H1 (cell line): ENCODE data around the gene PGPEP1. TPM values are rescaled to one million over a fixed set of nuclear protein-coding genes. Genes with fewer than 3 reads are reported as not detected.

Experiments
- CTCF ChIA-PET: fragments of 300-600 bp; sonication (Branson Sonifier 250); formaldehyde crosslinking; loops from one replicate; lab custom pipeline; 2021; ENCODE audit not compliant: partially characterized antibody; lab: Charles Lee
- POLR2A ChIA-PET: fragments of 300-600 bp; sonication (Branson Sonifier 250); formaldehyde crosslinking; loops from one replicate; lab custom pipeline; 2021; ENCODE audit warnings: inconsistent platforms; ENCODE audit not compliant: partially characterized antibody; lab: Charles Lee
- DNase-seq, 2 experiments: peaks; one replicate each; pipeline versions ENCODE4 v3.0.0 to v3.0.0-alpha.2; 2010 to 2022; ENCODE audit warnings: low spot score in 2 of 2, low read depth in 1 of 2, mixed read lengths in 1 of 2
- FAIRE-seq: peaks from 2 replicates; lab custom pipeline; 2011; peaks lifted over from hg19 to GRCh38; lab: Jason Lieb, UNC
- H2AFZ ChIP-seq: 2 replicates; pipeline ENCODE4 v1.8.1; 2012; ENCODE audit warnings: low read length, inconsistent platforms
- H2AK5ac ChIP-seq: 2 replicates; pipeline ENCODE4 v1.6.1; 2013; ENCODE audit warnings: low read depth, low read length
- H2BK120ac ChIP-seq: replicated peaks from 2 replicates; pipeline ENCODE3; 2013; ENCODE audit warnings: low read depth, low read length, inconsistent platforms
- H2BK12ac ChIP-seq: 2 replicates; pipeline ENCODE4 v1.6.1; 2013; ENCODE audit warnings: low read depth, low read length
- H2BK15ac ChIP-seq: 2 replicates; pipeline ENCODE4 v1.6.1; 2013; ENCODE audit warnings: low read length
- H2BK20ac ChIP-seq: 2 replicates; pipeline ENCODE4 v1.6.1; 2013; ENCODE audit warnings: low read length
- H2BK5ac ChIP-seq: 2 replicates; pipeline ENCODE4 v1.6.1; 2013; ENCODE audit warnings: low read depth, low read length
- H3K14ac ChIP-seq: 2 replicates; pipeline ENCODE4 v1.6.1; 2013; ENCODE audit warnings: inconsistent platforms; ENCODE audit not compliant: insufficient read length
- H3K18ac ChIP-seq: 2 replicates; pipeline ENCODE4 v1.6.1; 2013; ENCODE audit warnings: low read length; ENCODE audit errors: extremely low read depth
- H3K23ac ChIP-seq: 2 replicates; pipeline ENCODE4 v1.6.1; 2013; ENCODE audit warnings: inconsistent platforms; ENCODE audit not compliant: insufficient read length
- H3K23me2 ChIP-seq: 2 replicates; pipeline ENCODE4 v1.6.1; 2013; ENCODE audit warnings: low read depth, low read length
- H3K27ac ChIP-seq: 2 replicates; pipeline ENCODE4 v1.6.1; 2011; ENCODE audit warnings: low read depth, low read length, inconsistent platforms
- H3K27me3 ChIP-seq, 4 experiments: replicated peaks in 1 of 4; 1 replicate in 1 of 4; 2 replicates in 3 of 4; pipeline versions ENCODE4 v1.6.1 to v1.8.1; 2011 to 2013; ENCODE audit warnings: low read length in 3 of 4, mild to moderate bottlenecking in 3 of 4, inconsistent platforms in 2 of 4, mixed read lengths in 2 of 4, moderate library complexity in 1 of 4; ENCODE audit not compliant: control insufficient read depth in 3 of 4, insufficient read depth in 3 of 4; ENCODE audit errors: extremely low read depth in 1 of 4
- H3K36me3 ChIP-seq, 4 experiments: 2 replicates each; pipeline versions ENCODE4 v1.6.1 to v1.8.1; 2011 to 2013; ENCODE audit warnings: mild to moderate bottlenecking in 4 of 4, low read length in 3 of 4, moderate library complexity in 2 of 4, control low read depth in 1 of 4, inconsistent platforms in 1 of 4; ENCODE audit not compliant: insufficient read depth in 4 of 4, control insufficient read depth in 2 of 4
- H3K4ac ChIP-seq: replicated peaks from 2 replicates; pipeline ENCODE3; 2013; ENCODE audit warnings: low read length, low read depth, mixed read lengths, inconsistent platforms; ENCODE audit not compliant: insufficient read length
- H3K4me1 ChIP-seq, 4 experiments: replicated peaks in 1 of 4; 1 replicate in 1 of 4; 2 replicates in 3 of 4; pipeline versions ENCODE4 v1.6.1 to v1.8.1; 2011 to 2013; ENCODE audit warnings: low read length in 3 of 4, inconsistent platforms in 2 of 4, mixed read lengths in 1 of 4; ENCODE audit not compliant: insufficient read depth in 4 of 4, control insufficient read depth in 3 of 4
- H3K4me2 ChIP-seq, 2 experiments: 2 replicates each; pipeline versions ENCODE4 v1.6.1 to v1.8.1; 2011 to 2013; ENCODE audit warnings: low read depth in 2 of 2, low read length in 2 of 2, control low read depth in 1 of 2, inconsistent platforms in 1 of 2, mild to moderate bottlenecking in 1 of 2; ENCODE audit not compliant: insufficient read depth in 1 of 2
- H3K4me3 ChIP-seq, 4 experiments: fragments of 200-600, 300-600 bp in 1 of 4; sonication (generic), shearing (Covaris generic), sonication (Bioruptor Twin) in 1 of 4; 2 replicates each; pipeline versions ENCODE4 v1.5.1 to v1.8.1; 2011 to 2016; ENCODE audit warnings: low read length in 4 of 4, low read depth in 3 of 4, control low read depth in 2 of 4, inconsistent platforms in 2 of 4, mild to moderate bottlenecking in 2 of 4, mixed read lengths in 1 of 4, moderate library complexity in 1 of 4; ENCODE audit not compliant: insufficient read depth in 2 of 4; ENCODE audit errors: extremely low read depth in 1 of 4
- H3K56ac ChIP-seq: replicated peaks from 2 replicates; pipeline ENCODE3; 2013; ENCODE audit warnings: low read depth, mild to moderate bottlenecking, mixed read lengths, low read length, inconsistent platforms; ENCODE audit not compliant: insufficient read length
- H3K79me1 ChIP-seq: 2 replicates; pipeline ENCODE4 v1.6.1; 2013; ENCODE audit warnings: low read depth, low read length, control low read depth
- H3K79me2 ChIP-seq, 2 experiments: 2 replicates each; pipeline versions ENCODE4 v1.6.1 to v1.8.1; 2012 to 2013; ENCODE audit warnings: low read length in 2 of 2, mild to moderate bottlenecking in 2 of 2, inconsistent platforms in 1 of 2; ENCODE audit not compliant: insufficient read depth in 2 of 2, control insufficient read depth in 1 of 2
- H3K9ac ChIP-seq, 4 experiments: replicated peaks in 1 of 4; 1 replicate in 1 of 4; 2 replicates in 3 of 4; pipeline versions ENCODE4 v1.6.1 to v1.8.1; 2011 to 2013; ENCODE audit warnings: low read depth in 3 of 4, low read length in 3 of 4, control low read depth in 2 of 4, mild to moderate bottlenecking in 2 of 4, moderate library complexity in 2 of 4, inconsistent platforms in 1 of 4; ENCODE audit errors: extremely low read depth in 1 of 4
- H3K9me3 ChIP-seq, 2 experiments: 2 replicates each; pipeline versions ENCODE4 v1.6.1 to v1.8.1; 2012 to 2013; ENCODE audit warnings: mild to moderate bottlenecking in 2 of 2, moderate library complexity in 2 of 2, control low read depth in 1 of 2, inconsistent platforms in 1 of 2, low read depth in 1 of 2, low read length in 1 of 2, mixed read lengths in 1 of 2; ENCODE audit not compliant: insufficient read depth in 2 of 2
- H4K20me1 ChIP-seq, 2 experiments: replicated peaks in 1 of 2; 2 replicates each; pipeline versions ENCODE3 to v1.8.1; 2011 to 2013; ENCODE audit warnings: inconsistent platforms in 2 of 2, low read length in 2 of 2, mild to moderate bottlenecking in 1 of 2; ENCODE audit not compliant: insufficient read depth in 2 of 2, control insufficient read depth in 1 of 2
- H4K5ac ChIP-seq: 2 replicates; pipeline ENCODE4 v1.6.1; 2013; ENCODE audit warnings: low read length, low read depth, mixed read lengths, inconsistent platforms; ENCODE audit not compliant: insufficient read length
- H4K8ac ChIP-seq: 2 replicates; pipeline ENCODE4 v1.8.0; 2013; ENCODE audit warnings: mild to moderate bottlenecking, moderate library complexity, low read length, inconsistent platforms; ENCODE audit not compliant: insufficient read depth; ENCODE audit errors: extremely low read depth
- H4K91ac ChIP-seq: replicated peaks from 2 replicates; pipeline ENCODE3; 2013; ENCODE audit warnings: low read length, mixed read lengths, inconsistent platforms; ENCODE audit not compliant: insufficient read length
- E2F6 ChIP-seq: IDR thresholded peaks from 2 replicates; pipeline ENCODE4 v1.6.1; 2012; ENCODE audit warnings: inconsistent platforms
- EGR1 ChIP-seq: IDR thresholded peaks from 2 replicates; pipeline ENCODE4 v1.6.1; 2011; ENCODE audit warnings: low read depth, low read length, borderline replicate concordance
- GTF2F1 ChIP-seq: IDR thresholded peaks from 2 replicates; pipeline ENCODE4 v1.6.1; 2012; ENCODE audit warnings: low read depth, low read length, improper control_type of control experiment, borderline replicate concordance
- MAFK ChIP-seq: IDR thresholded peaks from 2 replicates; pipeline ENCODE4 v1.6.1; 2012; ENCODE audit warnings: low read depth, mild to moderate bottlenecking, improper control_type of control experiment, low read length
- MAX ChIP-seq: IDR thresholded peaks from 2 replicates; pipeline ENCODE4 v1.6.1; 2012; ENCODE audit warnings: inconsistent platforms
- WGBS, 2 experiments: shearing (Covaris generic) in 1 of 2; methylation state at CpG; one replicate each; pipeline versions ENCODE4 v1.1.6 to v1.1.7; 2013 to 2015; ENCODE audit warnings: low lambda C conversion rate in 2 of 2, mixed read lengths in 2 of 2, inconsistent platforms in 1 of 2, low coverage in 1 of 2, missing lambda C conversion rate in 1 of 2; ENCODE audit not compliant: insufficient replicate concordance in 2 of 2, insufficient coverage in 1 of 2, insufficient read length in 1 of 2; ENCODE audit errors: extremely low coverage in 1 of 2, missing lambda C conversion rate in 1 of 2; 5-methylcytosine and 5-hydroxymethylcytosine counted together
- polyA plus RNA-seq, 7 experiments: library from polyadenylated mRNA; depleted of rRNA in 3 of 7; stranded (reverse) in 5 of 7; unstranded in 2 of 7; fragments of >200 nt in 5 of 7; fragments of 200-250 nt in 2 of 7; gene quantifications; 1 replicate in 5 of 7; 2 replicates in 1 of 7; 4 replicates in 1 of 7; pipeline versions ENCODE4 v1.2.1 to v1.2.3, GENCODE V29; 2011 to 2013; ENCODE audit warnings: missing spikeins in 2 of 7, mixed read lengths in 2 of 7
- total RNA-seq: library from RNA; stranded (reverse); fragmentation: NEBNext Ultra II Directional; extraction: Animal tissue kit (Norgen Biotek cat#: 25700); gene quantifications from 2 replicates; pipeline ENCODE4 v1.2.1, GENCODE V29; 2021

The PGPEP1 gene
- total and polyA plus RNA-seq, 2 of the 8 experiments (the other 6 are each of a cell fraction or from before 2014, with no cell fraction given) = 17.0 to 33.4 TPM

GRCh38 chr19:18320865-18321733, 19.3 kb upstream of the PGPEP1 start:
- Histone ChIP-seq H2BK20ac (no peak overlapping the region), H2AK5ac (0 out of 2 replicates have a peak overlapping the region, but pooled peaks have one; percentile 75), H3K27ac (no peak overlapping the region), H3K4me1 (peaks cover 6 to 9% (median 7%) of the 10 kb centered on the region in 4 experiments), H2BK5ac (0 out of 2 replicates have a peak overlapping the region, but pooled peaks have one; percentile 78), H3K4me2 (peak overlapping the region; percentile 69 to 74; a peak in 3 of 4 replicates), H2BK15ac (no peak overlapping the region), H2BK120ac (no peak overlapping the region), H3K4me3 (peak overlapping the region in 3 of 4 experiments; percentile 75 to 82 (median 82); a peak in 2 of 8 replicates), H3K9me3 (no peaks in the 10 kb centered on the region), H3K36me3 (peaks cover 0 to 7% (median 0%) of the 10 kb centered on the region in 4 experiments; a peak in 2 of 8 replicates), H3K27me3 (no peaks in the 10 kb centered on the region), H2BK12ac (no peak overlapping the region), H3K79me1 (peaks cover 18% of the 10 kb centered on the region), H3K23ac (no peak overlapping the region), H3K79me2 (peaks cover 20 to 45% of the 10 kb centered on the region in 2 experiments), H3K18ac (no peak overlapping the region), H4K91ac (no peak overlapping the region), H4K8ac (no peak overlapping the region), H4K5ac (no peak overlapping the region), H3K4ac (no peak overlapping the region), H3K9ac (no peak overlapping the region; a peak in 2 of 7 replicates), H3K14ac (no peak overlapping the region), H3K56ac (no peak overlapping the region), H2AFZ (no peak overlapping the region), H4K20me1 (peaks cover 6 to 17% of the 10 kb centered on the region in 2 experiments), H3K23me2 (no peaks in the 10 kb centered on the region)
- TF ChIP-seq MAFK (no peak), GTF2F1 (no peak), MAX (no peak), EGR1 (no peak), E2F6 (no peak)
- DNase-seq = no peak
- POLR2A ChIA-PET = interaction anchor here (0.7 to 13.8 kb wide), 13 partner anchors 9 to 68 kb away, joined by 3 to 200 read pairs (median 7); partner anchors contain the start of genes IQCN and JUND
- FAIRE-seq = no peak
- whole genome bisulfite sequencing, 2 experiments = 92% methylated on average over 13 of the region's 14 CpGs; no CpG with 5 or more reads in 1 of the 2 experiments
- CTCF ChIA-PET = interaction anchor here (0.6 to 13.7 kb wide), 18 partner anchors 9 to 213 kb away, joined by 3 to 242 read pairs (median 5); partner anchors contain the start of genes IQCN, JUND and SSBP4
